ENCODE measurements around the gene SLC1A3.

Gene SLC1A3

DNA sequence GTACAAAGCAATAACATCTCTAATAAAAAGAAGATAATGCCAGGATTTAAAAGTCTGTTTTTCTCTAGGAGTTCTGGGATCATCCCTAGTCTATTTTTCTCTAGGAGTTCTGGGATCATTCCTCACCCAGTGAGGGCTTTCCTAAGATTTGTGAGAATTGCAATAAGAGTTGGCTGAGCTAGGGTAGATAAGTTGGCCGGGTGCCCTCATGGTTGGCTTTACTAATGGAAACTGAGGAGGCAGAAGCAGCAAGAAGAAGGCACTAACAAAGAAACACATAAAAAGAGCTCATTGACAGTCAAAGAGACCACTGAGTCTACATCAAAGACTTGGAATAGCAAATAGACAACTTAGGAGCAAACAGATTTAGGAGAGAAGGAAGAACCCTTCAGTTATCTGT is 4.2 kb downstream of the SLC1A3 start:
- no peaks in the 10 kb centered on the region for H3K36me3 ChIP-seq (ENCODE audit: insufficient read depth, low read length)
- H3K9ac ChIP-seq (ENCODE audit: low read depth, low read length), result no peak overlapping the region
- no peaks in the 10 kb centered on the region for H3K9me3 ChIP-seq (ENCODE audit: control insufficient read depth, insufficient read depth, low read length)
- peaks cover 10% of the 10 kb centered on the region; the same call in 1 of the 2 replicates for H3K4me1 ChIP-seq (ENCODE audit: insufficient read depth, low read length)

DNA sequence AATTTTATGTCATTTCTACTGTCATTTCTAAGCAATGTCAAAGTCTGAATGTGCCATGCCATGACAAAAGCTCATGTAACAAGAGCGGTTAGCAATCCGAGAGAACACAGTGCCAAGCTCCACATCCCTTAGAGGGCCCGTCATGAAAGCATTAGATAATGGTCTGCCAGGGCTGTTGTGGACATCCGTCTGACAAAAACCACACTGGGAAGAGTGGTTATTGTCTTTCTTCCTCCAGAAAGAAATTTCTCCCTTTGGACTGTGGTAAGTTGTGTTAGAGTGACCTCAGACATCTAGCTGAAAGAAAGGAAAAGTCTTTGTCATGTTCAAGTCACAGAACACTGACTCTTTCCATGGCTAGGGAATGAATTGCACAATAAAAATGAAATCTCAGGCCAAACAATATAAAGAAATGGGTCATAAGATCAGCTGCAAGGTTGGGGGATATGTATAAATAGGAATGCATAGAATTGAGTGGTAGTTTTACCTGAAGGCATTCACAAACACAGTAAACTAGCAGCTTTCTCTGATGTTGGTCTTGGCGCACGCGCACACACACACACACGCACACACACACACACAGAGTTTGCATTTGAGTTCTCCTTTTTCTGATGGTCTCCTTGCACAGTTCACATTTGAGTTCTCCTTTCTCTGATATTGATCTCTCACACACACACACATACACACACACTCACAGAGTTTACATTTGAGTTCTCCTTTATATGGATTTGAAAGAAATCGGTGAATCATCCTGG is 5.3 kb downstream of the SLC1A3 start:
- peaks cover 10% of the 10 kb centered on the region for H3K4me1 ChIP-seq (ENCODE audit: insufficient read depth, low read length)

DNA sequence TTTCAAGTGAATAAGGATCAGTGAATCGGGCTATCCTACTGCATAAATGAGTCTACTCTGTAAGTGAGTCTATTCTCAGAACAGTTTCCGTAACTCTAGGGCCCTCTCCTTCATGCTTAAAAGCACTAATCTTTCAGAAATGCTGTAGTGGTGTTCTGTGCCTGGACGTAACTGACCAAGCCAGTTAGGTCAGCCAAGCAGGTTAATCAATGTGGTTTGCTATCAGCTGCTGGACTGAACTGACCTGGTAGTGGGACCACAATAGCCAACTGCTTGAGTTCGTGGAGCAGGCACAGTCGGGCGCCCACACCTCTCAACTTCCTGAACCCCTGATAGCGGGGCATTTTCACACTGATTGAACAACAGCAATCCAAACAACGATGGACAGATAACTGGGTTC is 6.8 kb downstream of the SLC1A3 start:
- no peaks in the 10 kb centered on the region for H3K9me3 ChIP-seq (ENCODE audit: control insufficient read depth, insufficient read depth, low read length)
- no peaks in the 10 kb centered on the region for H3K36me3 ChIP-seq (ENCODE audit: insufficient read depth, low read length)
- H3K9ac ChIP-seq (ENCODE audit: low read depth, low read length), result no peak overlapping the region
- H3K4me1 ChIP-seq (ENCODE audit: insufficient read depth, low read length), result peaks cover 15% of the 10 kb centered on the region

More for the DNA sequence above, 5.3 kb downstream of the SLC1A3 start:
- H3K9ac ChIP-seq (ENCODE audit: low read depth, low read length), result no peak overlapping the region
- H3K9me3 ChIP-seq (ENCODE audit: control insufficient read depth, insufficient read depth, low read length), result no peaks in the 10 kb centered on the region
- H3K36me3 ChIP-seq (ENCODE audit: insufficient read depth, low read length), result no peaks in the 10 kb centered on the region

GRCh38 chr5:36613771-36614656 is 7.6 kb downstream of the SLC1A3 start:
- Histone ChIP-seq H3K36me3 (ENCODE audit: insufficient read depth, low read length) (no peaks in the 10 kb centered on the region), H3K9ac (ENCODE audit: low read depth, low read length) (no peak overlapping the region)

GRCh38 chr5:36614657-36615308 is 8.4 kb downstream of the SLC1A3 start:
- H3K4me1 ChIP-seq (ENCODE audit: insufficient read depth, low read length), result peaks cover 18% of the 10 kb centered on the region

More at GRCh38 chr5:36613771-36614656, 7.6 kb downstream of the SLC1A3 start:
- H3K4me1 ChIP-seq (ENCODE audit: insufficient read depth, low read length), result peaks cover 15% of the 10 kb centered on the region
- no peaks in the 10 kb centered on the region for H3K9me3 ChIP-seq (ENCODE audit: control insufficient read depth, insufficient read depth, low read length)

GRCh38 chr5:36619012-36619635 is 12.7 kb downstream of the SLC1A3 start:
- Histone ChIP-seq H3K36me3 (ENCODE audit: insufficient read depth, low read length) (no peaks in the 10 kb centered on the region), H3K9ac (ENCODE audit: low read depth, low read length) (0 out of 2 replicates have a peak overlapping the region, but pooled peaks have one; percentile 12), H3K4me1 (ENCODE audit: insufficient read depth, low read length) (peaks cover 25% of the 10 kb centered on the region), H3K9me3 (ENCODE audit: control insufficient read depth, insufficient read depth, low read length) (no peaks in the 10 kb centered on the region)

More at GRCh38 chr5:36614657-36615308, 8.4 kb downstream of the SLC1A3 start:
- Histone ChIP-seq H3K9ac (ENCODE audit: low read depth, low read length) (no peak overlapping the region), H3K9me3 (ENCODE audit: control insufficient read depth, insufficient read depth, low read length) (no peaks in the 10 kb centered on the region), H3K36me3 (ENCODE audit: insufficient read depth, low read length) (no peaks in the 10 kb centered on the region)

DNA sequence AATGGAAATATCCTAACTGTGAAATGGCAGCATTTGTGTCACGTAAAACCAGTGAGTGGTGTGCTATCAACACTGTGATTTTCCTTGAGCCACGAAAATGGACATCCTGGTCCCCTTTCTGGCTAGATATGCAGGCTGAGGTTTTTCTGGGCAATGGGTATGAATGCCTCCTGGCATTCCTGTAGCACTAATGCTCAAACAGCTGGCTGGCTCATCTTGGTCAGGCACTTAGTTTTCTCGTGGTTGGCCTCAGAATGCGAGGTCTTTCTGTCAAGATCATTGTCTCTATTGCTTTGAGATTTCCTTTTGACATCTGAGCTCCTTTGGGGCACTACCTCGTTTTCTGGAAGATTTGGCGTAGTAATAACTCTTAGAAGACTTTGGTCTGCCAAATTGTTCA is 15.6 kb downstream of the SLC1A3 start:
- no peaks in the 10 kb centered on the region for H3K36me3 ChIP-seq (ENCODE audit: insufficient read depth, low read length)
- H3K4me1 ChIP-seq (ENCODE audit: insufficient read depth, low read length), result peaks cover 25% of the 10 kb centered on the region
- no peak overlapping the region for H3K9ac ChIP-seq (ENCODE audit: low read depth, low read length)
- H3K9me3 ChIP-seq (ENCODE audit: control insufficient read depth, insufficient read depth, low read length), result no peaks in the 10 kb centered on the region; the same call in 1 of the 2 replicates

DNA sequence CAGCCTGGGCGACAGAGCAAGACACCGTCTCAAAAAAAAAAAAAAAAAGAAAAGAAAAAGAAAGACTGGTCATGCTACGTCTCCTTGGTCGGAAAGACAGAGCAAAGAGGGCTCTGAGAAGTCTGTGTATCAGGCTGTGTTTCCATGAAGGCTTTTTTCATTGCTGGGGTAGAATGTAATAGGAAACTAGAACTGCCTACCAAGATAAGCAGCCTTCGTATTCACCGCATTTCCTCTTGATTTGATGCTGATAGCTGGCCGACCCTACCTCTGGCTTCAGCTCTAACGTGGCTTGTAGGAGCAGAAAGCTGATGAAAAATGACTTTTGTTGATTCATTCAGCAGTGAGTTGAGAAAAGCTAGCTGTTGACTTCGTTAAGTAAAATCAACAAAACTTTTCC is 17.4 kb downstream of the SLC1A3 start:
- Histone ChIP-seq H3K9me3 (ENCODE audit: control insufficient read depth, insufficient read depth, low read length) (no peaks in the 10 kb centered on the region; the same call in 1 of the 2 replicates), H3K36me3 (ENCODE audit: insufficient read depth, low read length) (no peaks in the 10 kb centered on the region), H3K4me1 (ENCODE audit: insufficient read depth, low read length) (peaks cover 15% of the 10 kb centered on the region), H3K9ac (ENCODE audit: low read depth, low read length) (no peak overlapping the region)

DNA sequence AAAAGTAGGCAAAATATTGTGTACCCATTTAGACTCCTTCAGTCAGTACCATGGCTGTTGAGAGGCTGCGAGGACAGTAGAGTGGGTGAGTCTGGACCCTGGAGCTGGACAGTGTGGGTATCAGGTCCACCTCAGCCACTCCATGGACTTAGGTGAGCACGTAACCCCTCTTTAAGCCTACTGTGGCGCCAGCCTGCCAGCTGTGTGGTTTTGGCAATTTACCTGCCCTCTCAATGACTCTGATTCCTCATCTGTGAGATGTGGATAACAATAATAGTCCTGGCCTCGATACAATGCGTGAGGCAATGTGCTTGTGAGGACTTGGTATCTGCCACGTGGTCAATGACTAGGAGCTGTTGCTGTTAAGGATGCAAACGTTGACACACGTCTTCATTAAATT is 17.9 kb downstream of the SLC1A3 start:
- peaks cover 13% of the 10 kb centered on the region for H3K4me1 ChIP-seq (ENCODE audit: insufficient read depth, low read length)
- no peak overlapping the region for H3K9ac ChIP-seq (ENCODE audit: low read depth, low read length)
- H3K9me3 ChIP-seq (ENCODE audit: control insufficient read depth, insufficient read depth, low read length), result no peaks in the 10 kb centered on the region; the same call in 1 of the 2 replicates
- H3K36me3 ChIP-seq (ENCODE audit: insufficient read depth, low read length), result no peaks in the 10 kb centered on the region

DNA sequence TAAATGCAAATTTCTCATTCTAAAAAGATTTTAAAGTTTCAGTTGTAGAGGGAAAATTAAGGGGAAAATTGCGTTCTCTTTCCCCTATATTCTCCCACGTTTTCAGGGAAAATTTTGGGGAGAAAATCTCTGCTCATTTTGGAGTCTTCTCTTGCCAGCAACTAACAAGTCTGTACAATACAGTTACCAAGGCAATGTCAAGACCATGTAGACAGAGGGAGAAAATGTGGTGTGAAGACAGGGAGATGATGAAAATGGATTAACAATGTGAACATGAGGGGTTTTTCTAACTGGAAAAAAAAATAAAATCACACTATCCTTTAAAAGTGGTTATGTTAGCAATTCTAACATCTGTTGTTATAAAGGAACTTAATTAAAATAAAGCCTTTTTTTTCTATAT is 22.3 kb downstream of the SLC1A3 start:
- Histone ChIP-seq H3K4me1 (ENCODE audit: insufficient read depth, low read length) (no peaks in the 10 kb centered on the region), H3K9me3 (ENCODE audit: control insufficient read depth, insufficient read depth, low read length) (no peaks in the 10 kb centered on the region; the same call in 1 of the 2 replicates), H3K36me3 (ENCODE audit: insufficient read depth, low read length) (no peaks in the 10 kb centered on the region), H3K9ac (ENCODE audit: low read depth, low read length) (no peak overlapping the region)

- Histone ChIP-seq H3K9me3 (ENCODE audit: control insufficient read depth, insufficient read depth, low read length) (no peaks in the 10 kb centered on the region; the same call in 1 of the 2 replicates), H3K4me1 (ENCODE audit: insufficient read depth, low read length) (no peaks in the 10 kb centered on the region), H3K9ac (ENCODE audit: low read depth, low read length) (no peak overlapping the region), H3K36me3 (ENCODE audit: insufficient read depth, low read length) (no peaks in the 10 kb centered on the region)
These were observed 23.3 kb downstream of the SLC1A3 start for GRCh38 chr5:36629729-36630128.

DNA sequence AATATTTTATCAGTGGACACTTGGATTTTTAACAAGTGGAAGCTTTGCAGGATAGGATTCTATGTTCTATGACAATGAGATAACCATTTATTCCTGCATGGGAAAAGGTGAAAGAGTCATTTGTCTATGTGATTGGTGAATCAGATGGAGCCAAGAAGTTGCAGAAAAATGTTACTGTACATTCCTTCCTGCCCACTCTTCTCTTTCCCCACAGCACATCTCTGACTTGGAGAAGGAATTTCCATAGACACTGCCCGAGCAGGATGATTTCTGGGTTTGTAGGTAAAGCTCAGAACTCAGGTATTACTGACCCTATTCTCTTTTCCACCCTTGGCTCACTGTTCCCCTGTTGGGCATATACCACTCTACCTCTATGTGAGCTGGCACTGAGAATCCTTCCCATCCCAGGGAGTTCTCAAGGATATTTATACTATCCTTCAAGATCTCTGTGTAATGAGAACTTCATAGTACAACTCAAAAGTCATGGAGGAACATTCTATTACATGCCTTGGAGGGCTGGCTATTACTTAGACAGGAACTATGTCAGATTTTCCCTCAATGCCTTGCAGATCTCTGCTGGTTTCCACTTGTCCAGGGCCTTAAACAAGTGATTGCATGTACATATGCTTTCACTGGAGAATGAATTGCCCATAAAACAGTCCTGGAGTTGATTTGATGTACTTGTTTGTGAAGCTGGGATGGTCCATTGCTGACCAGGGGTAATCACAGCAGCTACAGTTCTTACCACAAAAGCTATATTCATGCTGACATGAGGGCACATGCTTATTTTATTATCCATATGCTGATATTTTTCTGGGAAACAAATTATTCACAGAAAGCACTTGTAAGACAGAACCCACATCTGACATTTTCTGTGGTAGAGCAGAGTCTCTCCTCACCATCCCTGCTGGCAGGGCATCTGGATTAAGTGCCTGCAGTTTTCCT is 24.1 kb downstream of the SLC1A3 start:
- Histone ChIP-seq H3K4me1 (ENCODE audit: insufficient read depth, low read length) (no peaks in the 10 kb centered on the region), H3K36me3 (ENCODE audit: insufficient read depth, low read length) (no peaks in the 10 kb centered on the region), H3K9me3 (ENCODE audit: control insufficient read depth, insufficient read depth, low read length) (no peaks in the 10 kb centered on the region; the same call in 1 of the 2 replicates), H3K9ac (ENCODE audit: low read depth, low read length) (no peak overlapping the region)

- Histone ChIP-seq H3K9ac (ENCODE audit: low read depth, low read length) (no peak overlapping the region), H3K36me3 (ENCODE audit: insufficient read depth, low read length) (no peaks in the 10 kb centered on the region), H3K9me3 (ENCODE audit: control insufficient read depth, insufficient read depth, low read length) (no peaks in the 10 kb centered on the region; the same call in 1 of the 2 replicates), H3K4me1 (ENCODE audit: insufficient read depth, low read length) (no peaks in the 10 kb centered on the region)
These were observed 24.7 kb downstream of the SLC1A3 start for GRCh38 chr5:36631154-36631553.

Data from ES-I3 (cell line).